Stimulated activated naive CD8-positive, alpha-beta T cell treated with anti-CD3 and anti-CD28 coated beads, Interleukin-15, amount 100 ng/mL, for 72 hours (primary cell): ENCODE results near the gene TIMM50.

Experiments used
- ATAC-seq: fragments of 150-1000 bp; cut with Tn5 transposase; 2 replicates; pipeline ENCODE4 v1.10.0; 2021; ENCODE audit warnings: mild to moderate bottlenecking, moderate library complexity
- DNase-seq, 2 donors: peaks; one replicate each; pipeline ENCODE4 v3.0.0; 2021 to 2022
- H3K27ac Mint-ChIP-seq, 2 donors: one replicate each; pipeline ENCODE4 v1.8.0; 2022; ENCODE audit warnings: mild to moderate bottlenecking in 2 of 2, mixed read lengths in 2 of 2, moderate library complexity in 2 of 2
- H3K27me3 Mint-ChIP-seq: one replicate; pipeline ENCODE4 v1.8.0; 2022; ENCODE audit warnings: mixed read lengths
- H3K4me1 Mint-ChIP-seq: one replicate; pipeline ENCODE4 v1.8.0; 2022; ENCODE audit warnings: mild to moderate bottlenecking, mixed read lengths
- H3K4me3 Mint-ChIP-seq, 2 donors: one replicate each; pipeline ENCODE4 v1.8.0; 2022; ENCODE audit warnings: mild to moderate bottlenecking in 2 of 2, mixed read lengths in 2 of 2, moderate library complexity in 1 of 2
- H3K9me3 Mint-ChIP-seq, 2 donors: one replicate each; pipeline ENCODE4 v1.8.0; 2022; ENCODE audit warnings: mixed read lengths in 2 of 2

TIMM50 gene

GRCh38 chr19:39531834-39532232, 51.2 kb downstream of the TIMM50 start:
- Mint-ChIP-seq H3K4me3 (peak overlapping the region; percentile 92 to 97), H3K4me1 (peaks cover 28% of the 10 kb centered on the region), H3K9me3 (no peaks in the 10 kb centered on the region), H3K27ac (peak overlapping the region; percentile 88 to 95), H3K27me3 (no peaks in the 10 kb centered on the region)
- DNase-seq (no peak), ATAC-seq (no peak)

GRCh38 chr19:39532233-39533002, 51.8 kb downstream of the TIMM50 start, which contains the start of gene EID2B:
Gene EID2B, minus strand, starts transcription at chr19:39532852. Its CDS starts 50 bp downstream, at chr19:39532802.
- Mint-ChIP-seq H3K9me3 (no peaks in the 10 kb centered on the region), H3K27me3 (no peaks in the 10 kb centered on the region), H3K27ac (peak within 1 kb of the TSS; percentile 93 to 96), H3K4me1 (peaks cover 33% of the 10 kb centered on the region), H3K4me3 (peak within 1 kb of the TSS; percentile 92 to 97)
- ATAC-seq (peak; percentile 94), DNase-seq (peak; percentile 94 to 95)

GRCh38 chr19:39533003-39533512, 52.4 kb downstream of the TIMM50 start:
- peaks cover 40% of the 10 kb centered on the region for H3K4me1 Mint-ChIP-seq

GRCh38 chr19:39533791-39534190, 53.2 kb downstream of the TIMM50 start:
- DNase-seq (no peak), ATAC-seq (no peak)
- Mint-ChIP-seq H3K4me1 (peaks cover 42% of the 10 kb centered on the region), H3K4me3 (no peak overlapping the region), H3K27ac (no peak overlapping the region), H3K9me3 (no peaks in the 10 kb centered on the region), H3K27me3 (no peaks in the 10 kb centered on the region)

More at GRCh38 chr19:39533003-39533512, 52.4 kb downstream of the TIMM50 start:
- peak; percentile 31 for ATAC-seq
- no peak for DNase-seq
- H3K27ac Mint-ChIP-seq = peak overlapping the region in 1 of 2 donors; percentile 93
- H3K27me3 Mint-ChIP-seq = no peaks in the 10 kb centered on the region
- H3K9me3 Mint-ChIP-seq = no peaks in the 10 kb centered on the region
- peak overlapping the region; percentile 92 to 97 for H3K4me3 Mint-ChIP-seq

- Mint-ChIP-seq H3K4me3 (peak overlapping the region; percentile 90 to 91), H3K27ac (peak overlapping the region; percentile 72 to 86), H3K9me3 (no peaks in the 10 kb centered on the region), H3K4me1 (peaks cover 59% of the 10 kb centered on the region), H3K27me3 (no peaks in the 10 kb centered on the region)
- peak; percentile 29 for ATAC-seq
- no peak for DNase-seq
Observed at GRCh38 chr19:39539165-39539517, 58.5 kb downstream of the TIMM50 start.

- Mint-ChIP-seq H3K9me3 (no peaks in the 10 kb centered on the region), H3K4me3 (peak within 1 kb of the TSS; percentile 90 to 91), H3K4me1 (peaks cover 65% of the 10 kb centered on the region), H3K27me3 (no peaks in the 10 kb centered on the region), H3K27ac (peak within 1 kb of the TSS; percentile 97 to 98)
- ATAC-seq = peak; percentile 93
- DNase-seq = peak; percentile 93 to 95
Observed at GRCh38 chr19:39539518-39540332, 59.1 kb downstream of the TIMM50 start, which contains the start of gene EID2. Gene EID2, minus strand, starts transcription at chr19:39540161. Its CDS starts 82 bp downstream, at chr19:39540079.

GRCh38 chr19:39540333-39540673, 59.7 kb downstream of the TIMM50 start:
- peak overlapping the region; percentile 97 to 98 for H3K27ac Mint-ChIP-seq
- DNase-seq (no peak), ATAC-seq (no peak)
- H3K9me3 Mint-ChIP-seq = no peaks in the 10 kb centered on the region
- peaks cover 70% of the 10 kb centered on the region for H3K4me1 Mint-ChIP-seq
- peak overlapping the region; percentile 90 to 91 for H3K4me3 Mint-ChIP-seq
- no peaks in the 10 kb centered on the region for H3K27me3 Mint-ChIP-seq
